Natural killer cell (primary cell): Measurements from ENCODE around the gene PRUNE1. TPM values are rescaled to one million over a fixed set of nuclear protein-coding genes. Genes with fewer than 3 reads are reported as not detected.

Experiments used
- ATAC-seq, 3 donors: fragments of 150-1000 bp in 2 of 3; fragments of 200-7000 bp in 1 of 3; cut with Tn5 transposase; 1 replicate in 1 of 3; 2 replicates in 2 of 3; pipeline ENCODE4 v1.10.0; 2021; ENCODE audit warnings: mild to moderate bottlenecking in 2 of 3, moderate library complexity in 2 of 3
- DNase-seq, 2 donors: peaks; one replicate each; pipeline versions ENCODE4 v3.0.0 to v3.0.0-alpha.2; 2013 to 2021; ENCODE audit warnings: mixed read lengths in 1 of 2
- H3K27ac ChIP-seq: one replicate; pipeline ENCODE4 v1.5.1; 2013; ENCODE audit warnings: mild to moderate bottlenecking, low read length
- H3K27me3 ChIP-seq: one replicate; pipeline ENCODE4 v1.6.1; 2013; ENCODE audit warnings: low read length; ENCODE audit not compliant: control insufficient read depth, insufficient read depth
- H3K36me3 ChIP-seq: one replicate; pipeline ENCODE4 v1.6.1; 2013; ENCODE audit warnings: low read length; ENCODE audit not compliant: control insufficient read depth, insufficient read depth
- H3K4me1 ChIP-seq: one replicate; pipeline ENCODE4 v1.6.1; 2013; ENCODE audit warnings: low read length; ENCODE audit not compliant: control insufficient read depth, insufficient read depth
- H3K4me3 ChIP-seq: one replicate; pipeline ENCODE4 v1.5.1; 2013; ENCODE audit warnings: low read length
- H3K9me3 ChIP-seq: one replicate; pipeline ENCODE4 v1.6.1; 2013; ENCODE audit warnings: low read length; ENCODE audit not compliant: control insufficient read depth, insufficient read depth
- H3K27ac Mint-ChIP-seq, 2 donors: one replicate each; pipeline ENCODE4 v1.8.0; 2022; ENCODE audit warnings: mild to moderate bottlenecking in 2 of 2, mixed read lengths in 2 of 2, moderate library complexity in 1 of 2
- H3K27me3 Mint-ChIP-seq, 2 donors: one replicate each; pipeline ENCODE4 v1.8.0; 2022; ENCODE audit warnings: low read depth in 2 of 2, mixed read lengths in 2 of 2
- H3K36me3 Mint-ChIP-seq: one replicate; pipeline ENCODE4 v1.8.0; 2022; ENCODE audit warnings: mixed read lengths
- H3K4me1 Mint-ChIP-seq, 2 donors: one replicate each; pipeline ENCODE4 v1.8.0; 2022; ENCODE audit warnings: mixed read lengths in 2 of 2
- H3K4me3 Mint-ChIP-seq: one replicate; pipeline ENCODE4 v1.8.0; 2022; ENCODE audit warnings: mild to moderate bottlenecking, moderate library complexity, mixed read lengths
- H3K9me3 Mint-ChIP-seq, 2 donors: one replicate each; pipeline ENCODE4 v1.8.0; 2022; ENCODE audit warnings: mixed read lengths in 2 of 2
- CTCF ChIP-seq: fragments of 200-600 bp; IDR thresholded peaks from one replicate; pipeline ENCODE4 v1.8.0; 2022; ENCODE audit warnings: antibody characterized with exemption
- WGBS: methylation state at CpG from one replicate; pipeline ENCODE4 v1.1.7; 2013; ENCODE audit warnings: missing lambda C conversion rate; ENCODE audit not compliant: insufficient coverage; 5-methylcytosine and 5-hydroxymethylcytosine counted together
- intact Hi-C: fragments of 100-400 bp; cut with micrococcal nuclease; formaldehyde crosslinking; loops from one replicate; pipeline ENCODE4 v1.14.2; 2022
- total RNA-seq, 4 donors: library from RNA; stranded (reverse); fragments of 120-200 nt in 1 of 4; gene quantifications; one replicate each; pipeline versions ENCODE4 v1.2.3 to v1.2.4, GENCODE V29; 2013 to 2022

The PRUNE1 gene
- total RNA-seq, 3 donors from 2014 or later (not counting 1 experiment from before 2014, with no cell fraction given), result 11.4 to 14.1 (median 13.5) TPM

- no peaks in the 10 kb centered on the region for H3K9me3 ChIP-seq
- WGBS, result 39% methylated on average over 15 of the region's 15 CpGs
- no peaks in the 10 kb centered on the region for H3K36me3 Mint-ChIP-seq
- peaks cover 55 to 57% of the 10 kb centered on the region in 2 donors for H3K4me1 Mint-ChIP-seq
- peak overlapping the region; percentile 86 for H3K4me3 ChIP-seq
- intact Hi-C loops, result no loop called here
- H3K36me3 ChIP-seq, result peaks cover 6% of the 10 kb centered on the region
- DNase-seq (peak in 1 of 2 donors; percentile 23), ATAC-seq (no peak)
- H3K27ac ChIP-seq, result peak overlapping the region; percentile 70
- no peaks in the 10 kb centered on the region for H3K27me3 Mint-ChIP-seq
- peak overlapping the region; percentile 86 for H3K4me3 Mint-ChIP-seq
- no peak for TF ChIP-seq CTCF
- H3K27ac Mint-ChIP-seq, result peak overlapping the region; percentile 86 to 88
- H3K9me3 Mint-ChIP-seq, result no peaks in the 10 kb centered on the region
- H3K27me3 ChIP-seq, result no peaks in the 10 kb centered on the region
- peaks cover 60% of the 10 kb centered on the region for H3K4me1 ChIP-seq
Measured at GRCh38 chr1:150973258-150973835, 34.9 kb upstream of the PRUNE1 start.

GRCh38 chr1:150973836-150974579 is 34.2 kb upstream of the PRUNE1 start:
- H3K27me3 Mint-ChIP-seq, result no peaks in the 10 kb centered on the region
- ATAC-seq (peak; percentile 34 to 59 (median 56)), DNase-seq (peak; percentile 25 to 62)
- no peaks in the 10 kb centered on the region for H3K9me3 Mint-ChIP-seq
- peaks cover 55 to 57% of the 10 kb centered on the region in 2 donors for H3K4me1 Mint-ChIP-seq
- peak overlapping the region; percentile 86 for H3K4me3 Mint-ChIP-seq
- no peaks in the 10 kb centered on the region for H3K36me3 Mint-ChIP-seq
- Histone ChIP-seq H3K27me3 (no peaks in the 10 kb centered on the region), H3K9me3 (no peaks in the 10 kb centered on the region), H3K4me1 (peaks cover 66% of the 10 kb centered on the region), H3K4me3 (peak overlapping the region; percentile 86), H3K27ac (peak overlapping the region; percentile 70), H3K36me3 (no peaks in the 10 kb centered on the region)
- under 1% methylated on average over 67 of the region's 67 CpGs for WGBS
- TF ChIP-seq CTCF, result no peak
- peak overlapping the region; percentile 86 to 88 for H3K27ac Mint-ChIP-seq
- intact Hi-C loops, result no loop called here

- no peaks in the 10 kb centered on the region for H3K9me3 Mint-ChIP-seq
- H3K9me3 ChIP-seq, result no peaks in the 10 kb centered on the region
- H3K27ac Mint-ChIP-seq, result peak within 1 kb of the TSS; percentile 86 to 88
- H3K4me3 Mint-ChIP-seq, result peak within 1 kb of the TSS; percentile 86
- no peaks in the 10 kb centered on the region for H3K27me3 Mint-ChIP-seq
- H3K4me1 Mint-ChIP-seq, result peaks cover 55 to 57% of the 10 kb centered on the region in 2 donors
- TF ChIP-seq CTCF, result no peak
- H3K4me1 ChIP-seq, result peaks cover 72% of the 10 kb centered on the region
- H3K4me3 ChIP-seq, result peak within 1 kb of the TSS; percentile 86
- 4% methylated on average over 106 of the region's 106 CpGs for WGBS
- no peaks in the 10 kb centered on the region for H3K36me3 Mint-ChIP-seq
- DNase-seq, result peak; percentile 71 to 88
- no peaks in the 10 kb centered on the region for H3K27me3 ChIP-seq
- H3K36me3 ChIP-seq, result no peaks in the 10 kb centered on the region
- intact Hi-C loops, result loop anchor here (5.0 kb wide), 1 partner anchor 182 kb away; the partner anchor contains the start of gene TNFAIP8L2
- peak within 1 kb of the TSS; percentile 70 for H3K27ac ChIP-seq
- ATAC-seq, result peak; percentile 69 to 83 (median 80)
Measured at GRCh38 chr1:150974580-150975478, 33.4 kb upstream of the PRUNE1 start, which contains the start of gene CERS2. Gene CERS2 (minus strand): TSS chr1:150974835. CDS start chr1:150969090, 5,745 bp downstream.
